Kidney epithelial cell (primary cell): ENCODE results near the gene SERTAD4. TPM values are rescaled to one million over a fixed set of nuclear protein-coding genes. Genes with fewer than 3 reads are reported as not detected.

Experiments
- DNase-seq: peaks from one replicate; pipeline ENCODE4 v3.0.0-alpha.2; 2010; ENCODE audit warnings: low read depth
- H3K27me3 ChIP-seq: 2 replicates; pipeline ENCODE4 v1.6.0; 2011; ENCODE audit warnings: low read length; ENCODE audit not compliant: control insufficient read depth, insufficient read depth
- H3K36me3 ChIP-seq: 2 replicates; pipeline ENCODE4 v1.5.1; 2011; ENCODE audit warnings: low read length; ENCODE audit not compliant: control insufficient read depth, insufficient read depth
- H3K4me3 ChIP-seq: 2 replicates; pipeline ENCODE4 v1.5.1; 2011; ENCODE audit warnings: low read depth, mild to moderate bottlenecking, control low read depth, low read length
- CTCF ChIP-seq: IDR thresholded peaks from 2 replicates; pipeline ENCODE4 v1.5.1; 2011; ENCODE audit warnings: mild to moderate bottlenecking, moderate library complexity, low read length, control low read depth, inconsistent platforms; ENCODE audit not compliant: insufficient read depth, poor library complexity, severe bottlenecking
- total RNA-seq: library from RNA; depleted of rRNA; stranded (reverse); fragments of >200 nt; gene quantifications from 2 replicates; pipeline ENCODE4 v1.2.3, GENCODE V29; 2015

The SERTAD4 gene
- total RNA-seq, 1 donor from 2014 or later, result 10.6 TPM

GRCh38 chr1:210250665-210250997, 18.0 kb downstream of the SERTAD4 start:
- Histone ChIP-seq H3K36me3 (no peaks in the 10 kb centered on the region), H3K27me3 (no peaks in the 10 kb centered on the region), H3K4me3 (no peak overlapping the region)
- DNase-seq, result no peak
- TF ChIP-seq CTCF, result no peak

GRCh38 chr1:210250998-210251679, 18.5 kb downstream of the SERTAD4 start:
- no peaks in the 10 kb centered on the region for H3K27me3 ChIP-seq
- peak overlapping the region; percentile 56 for H3K4me3 ChIP-seq
- no peak for TF ChIP-seq CTCF
- H3K36me3 ChIP-seq, result no peaks in the 10 kb centered on the region
- peak; percentile 86 for DNase-seq

- no peak for DNase-seq
- Histone ChIP-seq H3K4me3 (peak overlapping the region; percentile 56), H3K27me3 (no peaks in the 10 kb centered on the region), H3K36me3 (no peaks in the 10 kb centered on the region)
- no peak for TF ChIP-seq CTCF
Observed at GRCh38 chr1:210251680-210252490, 19.3 kb downstream of the SERTAD4 start.

- TF ChIP-seq CTCF, result no peak
- no peaks in the 10 kb centered on the region for H3K36me3 ChIP-seq
- no peak overlapping the region for H3K4me3 ChIP-seq
- DNase-seq, result no peak
- no peaks in the 10 kb centered on the region for H3K27me3 ChIP-seq
Observed at GRCh38 chr1:210252621-210253051, 20.0 kb downstream of the SERTAD4 start.

GRCh38 chr1:210254298-210254697, 21.7 kb downstream of the SERTAD4 start:
- no peak for TF ChIP-seq CTCF
- Histone ChIP-seq H3K36me3 (no peaks in the 10 kb centered on the region), H3K27me3 (no peaks in the 10 kb centered on the region), H3K4me3 (no peak overlapping the region)
- no peak for DNase-seq
